Bronchial epithelial cell (primary cell): Measurements from ENCODE around the gene CRYBG1. TPM values are rescaled to one million over a fixed set of nuclear protein-coding genes. Genes with fewer than 3 reads are reported as not detected.

Experiments
- DNase-seq: peaks from one replicate; pipeline ENCODE4 v3.0.0-alpha.2; 2010; ENCODE audit warnings: low read depth
- FAIRE-seq: peaks from 2 replicates; lab custom pipeline; 2011; peaks lifted over from hg19 to GRCh38; lab: Jason Lieb, UNC
- H3K27me3 ChIP-seq: 2 replicates; pipeline ENCODE4 v1.5.1; 2011; ENCODE audit warnings: low read length; ENCODE audit not compliant: control insufficient read depth, insufficient read depth
- H3K36me3 ChIP-seq: 2 replicates; pipeline ENCODE4 v1.5.1; 2011; ENCODE audit warnings: low read length; ENCODE audit not compliant: control insufficient read depth, insufficient read depth
- H3K4me3 ChIP-seq: 2 replicates; pipeline ENCODE4 v1.5.1; 2011; ENCODE audit warnings: mild to moderate bottlenecking, low read depth, low read length, control low read depth
- total RNA-seq: library from RNA; depleted of rRNA; stranded (reverse); fragments of >200 nt; gene quantifications from 2 replicates; pipeline ENCODE4 v1.2.1, GENCODE V29; 2014
- TF ChIP-seq, protein P1 (sequence below): IDR thresholded peaks from 2 replicates; pipeline ENCODE4 v1.5.1; 2011; ENCODE audit warnings: mild to moderate bottlenecking, moderate library complexity, low read length, control low read depth, inconsistent platforms; ENCODE audit not compliant: insufficient read depth, severe bottlenecking

The CRYBG1 gene
- total RNA-seq, 1 donor from 2014 or later = 45.0 TPM

DNA sequence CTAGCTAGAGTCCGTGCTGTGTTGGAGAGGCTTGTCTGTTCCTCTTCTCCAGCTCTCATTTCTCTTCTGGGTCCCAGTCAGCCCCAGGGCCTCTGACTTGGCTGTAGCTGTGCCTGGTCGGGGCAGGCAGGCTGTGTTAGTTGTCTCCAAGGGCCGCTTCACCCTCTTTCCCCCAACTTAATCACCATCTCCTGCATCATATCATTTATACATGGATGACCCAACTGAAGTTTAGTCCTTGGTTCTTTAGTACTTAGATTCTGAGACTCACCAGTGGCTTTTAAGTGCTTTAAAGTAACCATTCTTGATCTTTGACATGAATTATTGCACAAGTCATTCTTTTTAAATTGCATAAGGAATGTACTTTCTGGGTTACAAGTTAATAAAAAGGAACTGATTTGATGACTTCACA, 141.4 kb downstream of the CRYBG1 start:
- FAIRE-seq = no peak

DNA sequence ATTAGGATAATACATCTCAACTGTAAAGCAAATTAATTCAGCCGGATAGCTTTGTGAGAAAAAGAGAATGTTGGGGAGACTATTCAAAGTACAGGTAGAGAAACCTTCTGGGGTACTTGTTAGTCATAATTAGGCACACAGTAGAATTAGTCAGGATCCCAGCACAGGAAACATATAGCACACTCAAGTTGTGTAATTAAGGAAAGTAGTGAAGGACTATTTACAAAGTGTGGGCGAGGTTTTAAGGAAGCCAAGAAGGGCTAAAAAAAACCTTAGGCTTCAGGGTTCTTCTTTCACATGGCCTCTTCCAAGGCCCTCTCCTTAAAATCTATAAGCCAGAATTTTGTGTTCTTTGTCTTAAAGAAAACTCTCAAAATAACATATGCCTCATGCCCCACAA, 142.0 kb downstream of the CRYBG1 start:
- TF ChIP-seq, protein P1, sequence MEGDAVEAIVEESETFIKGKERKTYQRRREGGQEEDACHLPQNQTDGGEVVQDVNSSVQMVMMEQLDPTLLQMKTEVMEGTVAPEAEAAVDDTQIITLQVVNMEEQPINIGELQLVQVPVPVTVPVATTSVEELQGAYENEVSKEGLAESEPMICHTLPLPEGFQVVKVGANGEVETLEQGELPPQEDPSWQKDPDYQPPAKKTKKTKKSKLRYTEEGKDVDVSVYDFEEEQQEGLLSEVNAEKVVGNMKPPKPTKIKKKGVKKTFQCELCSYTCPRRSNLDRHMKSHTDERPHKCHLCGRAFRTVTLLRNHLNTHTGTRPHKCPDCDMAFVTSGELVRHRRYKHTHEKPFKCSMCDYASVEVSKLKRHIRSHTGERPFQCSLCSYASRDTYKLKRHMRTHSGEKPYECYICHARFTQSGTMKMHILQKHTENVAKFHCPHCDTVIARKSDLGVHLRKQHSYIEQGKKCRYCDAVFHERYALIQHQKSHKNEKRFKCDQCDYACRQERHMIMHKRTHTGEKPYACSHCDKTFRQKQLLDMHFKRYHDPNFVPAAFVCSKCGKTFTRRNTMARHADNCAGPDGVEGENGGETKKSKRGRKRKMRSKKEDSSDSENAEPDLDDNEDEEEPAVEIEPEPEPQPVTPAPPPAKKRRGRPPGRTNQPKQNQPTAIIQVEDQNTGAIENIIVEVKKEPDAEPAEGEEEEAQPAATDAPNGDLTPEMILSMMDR = no peak
- Histone ChIP-seq H3K36me3 (peaks cover 8% of the 10 kb centered on the region), H3K27me3 (no peaks in the 10 kb centered on the region), H3K4me3 (no peak overlapping the region)
- FAIRE-seq (no peak), DNase-seq (peak; percentile 98)

More for the DNA sequence above, 141.4 kb downstream of the CRYBG1 start:
- H3K36me3 ChIP-seq = peaks cover 7% of the 10 kb centered on the region
- TF ChIP-seq, protein P1 = no peak
- peak; percentile 62 for DNase-seq
- no peaks in the 10 kb centered on the region for H3K27me3 ChIP-seq
- no peak overlapping the region for H3K4me3 ChIP-seq

DNA sequence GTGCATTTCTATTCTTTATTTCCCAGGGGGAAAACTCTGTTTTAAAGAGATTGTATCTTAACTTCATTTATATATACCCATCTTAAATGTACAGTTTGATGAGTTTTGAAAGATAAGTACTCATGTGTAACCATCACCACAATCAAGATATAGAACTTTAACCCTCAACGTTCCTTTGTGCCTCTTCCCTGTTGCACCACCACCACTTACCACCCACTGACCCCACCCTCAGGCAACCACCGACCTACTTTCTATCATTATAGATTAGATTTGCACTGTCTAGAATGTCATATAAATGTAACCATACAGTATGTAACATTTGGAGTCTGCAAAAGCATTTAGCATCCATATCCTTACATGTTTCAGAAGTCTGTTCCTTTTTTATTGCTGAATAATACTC, 147.8 kb downstream of the CRYBG1 start:
- no peak overlapping the region for H3K4me3 ChIP-seq
- no peak for DNase-seq
- H3K27me3 ChIP-seq = no peaks in the 10 kb centered on the region
- H3K36me3 ChIP-seq = peaks cover 17% of the 10 kb centered on the region
- no peak for FAIRE-seq
- TF ChIP-seq, protein P1 = no peak

DNA sequence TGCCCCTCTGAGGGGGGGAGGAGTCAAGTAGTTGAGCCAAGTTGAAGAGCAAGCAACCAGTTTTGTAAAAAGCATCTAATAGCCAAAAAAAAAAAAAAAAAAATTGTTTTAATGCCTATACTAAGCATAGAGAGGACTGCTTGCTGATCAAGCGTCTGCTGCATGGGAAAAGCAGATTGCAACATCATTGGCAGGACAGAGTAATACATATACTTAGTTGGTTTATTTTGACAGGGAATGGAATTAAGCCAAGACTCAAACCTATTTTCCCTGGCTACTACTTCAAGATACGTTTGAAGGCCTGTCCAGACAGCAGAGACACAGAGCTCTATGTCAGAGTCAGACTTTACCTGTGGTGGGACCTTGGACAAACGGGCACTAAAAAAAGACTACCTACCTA, 148.3 kb downstream of the CRYBG1 start:
- no peak for FAIRE-seq
- peak; percentile 82 for DNase-seq

DNA sequence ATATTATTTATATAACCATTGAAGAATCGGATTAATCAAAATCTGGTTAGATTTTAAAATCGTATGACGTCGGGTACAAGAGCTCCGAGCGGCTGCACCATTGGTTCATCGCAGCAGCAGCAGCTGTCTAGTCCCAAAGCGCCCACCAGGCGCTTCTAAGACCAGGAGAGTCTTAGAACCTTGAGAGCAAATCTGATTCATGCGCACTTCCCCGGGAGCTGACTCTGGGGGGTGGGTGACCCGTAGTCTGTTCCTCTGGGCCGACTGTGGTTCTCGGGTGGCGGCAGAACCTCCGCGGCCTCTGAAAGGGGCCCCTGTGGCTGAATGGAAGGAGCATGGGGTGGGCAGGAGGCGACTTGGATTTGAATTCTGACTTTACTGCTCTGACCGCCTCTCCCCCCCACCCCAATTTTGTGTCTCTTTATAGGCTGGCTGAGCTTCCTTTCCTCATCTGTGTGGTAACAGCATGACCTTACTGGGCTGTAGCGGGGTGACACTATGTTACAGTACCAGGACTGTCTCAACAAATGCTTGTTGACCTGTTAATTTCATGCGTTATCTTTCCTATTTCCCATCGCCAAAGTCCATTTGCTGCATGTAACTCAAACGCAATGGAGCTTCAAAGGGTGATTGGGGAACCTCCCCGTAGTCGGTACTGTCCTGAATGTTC, 149.0 kb downstream of the CRYBG1 start:
- TF ChIP-seq, protein P1 = no peak
- FAIRE-seq (no peak), DNase-seq (no peak)
- H3K27me3 ChIP-seq = no peaks in the 10 kb centered on the region
- H3K4me3 ChIP-seq = no peak overlapping the region
- H3K36me3 ChIP-seq = peaks cover 17% of the 10 kb centered on the region

More for the DNA sequence above, 148.3 kb downstream of the CRYBG1 start:
- TF ChIP-seq, protein P1 = no peak
- Histone ChIP-seq H3K4me3 (no peak overlapping the region), H3K27me3 (no peaks in the 10 kb centered on the region), H3K36me3 (peaks cover 17% of the 10 kb centered on the region)
